HepG2 (cell line): ENCODE results near the gene MRPL34. TPM values are rescaled to one million over a fixed set of nuclear protein-coding genes. Genes with fewer than 3 reads are reported as not detected.

Source experiments
- CHD2 ChIP-seq: IDR thresholded peaks from 2 replicates; pipeline ENCODE4 v1.6.1; 2011; ENCODE audit warnings: low read depth, low read length, improper control_type of control experiment
- FLYWCH1 ChIP-seq: sonication (generic); formaldehyde crosslinking; IDR thresholded peaks from 2 replicates; pipeline ENCODE4 v1.8.1; 2023; ENCODE audit warnings: mild to moderate bottlenecking, missing genetic modification reagents
- FOXA1 ChIP-seq, 2 experiments: fragments of 450-650 bp in 1 of 2; sonication (generic) in 1 of 2; formaldehyde crosslinking in 1 of 2; IDR thresholded peaks; 2 replicates each; pipeline versions ENCODE4 v1.4.0 to v1.6.1; 2016 to 2020; ENCODE audit warnings: missing genetic modification reagents in 1 of 2
- HNRNPLL ChIP-seq: fragments of 200-400 bp; formaldehyde crosslinking; IDR thresholded peaks from 2 replicates; pipeline ENCODE4 v1.6.1; 2017; ENCODE audit warnings: mild to moderate bottlenecking, low read depth, low read length; ENCODE audit not compliant: poor library complexity, severe bottlenecking
- IKZF1 ChIP-seq: fragments of 450-650 bp; IDR thresholded peaks from 2 replicates; pipeline ENCODE4 v1.7.1; 2016
- JUND ChIP-seq: sonication (generic); formaldehyde crosslinking; IDR thresholded peaks from 2 replicates; pipeline ENCODE4 v1.8.0; 2022; ENCODE audit warnings: mild to moderate bottlenecking, missing genetic modification reagents
- KAT2B ChIP-seq: fragments of 150-350 bp; IDR thresholded peaks from 2 replicates; pipeline ENCODE4 v1.6.1; 2014; ENCODE audit warnings: low read depth, low read length, borderline replicate concordance
- KDM1A ChIP-seq: IDR thresholded peaks from 2 replicates; pipeline ENCODE4 v1.6.1; 2016; ENCODE audit warnings: missing compliant biosample characterization
- MAFK ChIP-seq, 2 experiments: IDR thresholded peaks in 1 of 2; conservative IDR thresholded peaks in 1 of 2; 2 replicates each; pipeline ENCODE4 v1.6.1; 2011; ENCODE audit warnings: improper control_type of control experiment in 2 of 2, low read length in 2 of 2
- MLLT10 ChIP-seq: sonication (generic); formaldehyde crosslinking; IDR thresholded peaks from 2 replicates; pipeline ENCODE4 v1.4.0; 2020; ENCODE audit warnings: missing genetic modification reagents
- MXD4 ChIP-seq: IDR thresholded peaks from 2 replicates; pipeline ENCODE4 v1.6.1; 2016; ENCODE audit warnings: mild to moderate bottlenecking, missing biosample characterization, missing genetic modification reagents
- NFE2 ChIP-seq: sonication (generic); formaldehyde crosslinking; IDR thresholded peaks from 2 replicates; pipeline ENCODE4 v1.4.0; 2020; ENCODE audit warnings: missing genetic modification reagents
- NR0B2 ChIP-seq: sonication (generic); formaldehyde crosslinking; IDR thresholded peaks from 2 replicates; pipeline ENCODE4 v1.4.0; 2020; ENCODE audit warnings: mild to moderate bottlenecking, missing genetic modification reagents
- PATZ1 ChIP-seq: sonication (generic); formaldehyde crosslinking; IDR thresholded peaks from 2 replicates; pipeline ENCODE4 v1.4.0; 2020; ENCODE audit warnings: missing genetic modification reagents
- PAWR ChIP-seq: sonication (generic); formaldehyde crosslinking; IDR thresholded peaks from 2 replicates; pipeline ENCODE4 v1.4.0; 2020; ENCODE audit warnings: missing genetic modification reagents, mild to moderate bottlenecking, borderline replicate concordance
- RNF2 ChIP-seq: fragments of 450-650 bp; conservative IDR thresholded peaks from 2 replicates; pipeline ENCODE4 v1.6.1; 2016; ENCODE audit warnings: low read depth
- RORA ChIP-seq: sonication (generic); formaldehyde crosslinking; IDR thresholded peaks from 2 replicates; pipeline ENCODE4 v1.5.0; 2020; ENCODE audit warnings: mild to moderate bottlenecking, missing genetic modification reagents, moderate library complexity
- TBP ChIP-seq: sonication (generic); formaldehyde crosslinking; IDR thresholded peaks from 2 replicates; pipeline ENCODE4 v1.5.0; 2020; ENCODE audit warnings: missing genetic modification reagents
- ZFYVE20 ChIP-seq: sonication (generic); formaldehyde crosslinking; IDR thresholded peaks from 2 replicates; pipeline ENCODE4 v1.8.0; 2023; ENCODE audit warnings: low read depth, mild to moderate bottlenecking, moderate library complexity, missing genetic modification reagents, borderline replicate concordance
- ZNF12 ChIP-seq: sonication (generic); formaldehyde crosslinking; IDR thresholded peaks from 2 replicates; pipeline ENCODE4 v1.5.0; 2020; ENCODE audit warnings: missing genetic modification reagents
- ZNF335 ChIP-seq: sonication (generic); formaldehyde crosslinking; IDR thresholded peaks from 2 replicates; pipeline ENCODE4 v1.4.0; 2020; ENCODE audit warnings: missing genetic modification reagents
- ZNF33B ChIP-seq: sonication (generic); formaldehyde crosslinking; IDR thresholded peaks from 2 replicates; pipeline ENCODE4 v1.5.1; 2020; ENCODE audit warnings: mild to moderate bottlenecking, missing genetic modification reagents
- ZNF552 ChIP-seq: sonication (generic); formaldehyde crosslinking; IDR thresholded peaks from 2 replicates; pipeline ENCODE4 v1.9.0; 2022; ENCODE audit warnings: missing genetic modification reagents, mild to moderate bottlenecking, borderline replicate concordance
- ZNF670 ChIP-seq: sonication (generic); formaldehyde crosslinking; IDR thresholded peaks from 2 replicates; pipeline ENCODE4 v1.8.0; 2022; ENCODE audit warnings: mild to moderate bottlenecking, missing genetic modification reagents, borderline replicate concordance
- ZNF740 ChIP-seq: sonication (generic); formaldehyde crosslinking; IDR thresholded peaks from 2 replicates; pipeline ENCODE4 v1.4.0; 2020; ENCODE audit warnings: missing genetic modification reagents
- ZSCAN21 ChIP-seq: sonication (generic); formaldehyde crosslinking; IDR thresholded peaks from 2 replicates; pipeline ENCODE4 v1.8.0; 2022; ENCODE audit warnings: mild to moderate bottlenecking, missing genetic modification reagents, moderate library complexity, borderline replicate concordance
- ZXDC ChIP-seq: sonication (generic); formaldehyde crosslinking; IDR thresholded peaks from 2 replicates; pipeline ENCODE4 v1.5.0; 2020; ENCODE audit warnings: mild to moderate bottlenecking, missing genetic modification reagents
- polyA plus RNA-seq, 8 experiments: library from polyadenylated mRNA; depleted of rRNA in 3 of 8; stranded (reverse) in 7 of 8; unstranded in 1 of 8; fragments of >200 nt; fragmentation: Illumina TruSeq in 4 of 8; extraction: Trizol in 4 of 8; gene quantifications; 2 replicates each; pipeline versions ENCODE4 v1.2.1 to v1.2.3, GENCODE V29; 2011 to 2016; ENCODE audit warnings: low read depth in 4 of 8, missing spikeins in 1 of 8, mixed read lengths in 1 of 8; ENCODE audit not compliant: insufficient read depth in 1 of 8
- total RNA-seq, 5 experiments: library from RNA; depleted of rRNA; stranded (reverse); fragments of >200 nt; fragmentation: Illumina TruSeq; extraction: Trizol; gene quantifications; 2 replicates each; pipeline ENCODE4 v1.2.3, GENCODE V29; 2016; ENCODE audit warnings: low read depth in 1 of 5

Gene MRPL34
- total and polyA plus RNA-seq, 2 of the 13 experiments (the other 11 are each of a cell fraction or from before 2014, with no cell fraction given), result 74.0 to 77.3 TPM

GRCh38 chr19:17309198-17309964 is 3.7 kb downstream of the MRPL34 start, which contains the start of gene DDA1 (continued):
- TF ChIP-seq RORA (CRISPR knock-in tag), result no peak
- TF ChIP-seq ZFYVE20, result no peak
- TF ChIP-seq PAWR, result no peak
- peak; percentile 79 for TF ChIP-seq CHD2
- no peak for TF ChIP-seq ZNF552 (CRISPR knock-in tag)
- TF ChIP-seq NFE2, result no peak
- TF ChIP-seq PATZ1 (CRISPR knock-in tag), result peak; percentile 36; the same call in 1 of the 2 replicates
- TF ChIP-seq ZXDC (CRISPR knock-in tag), result no peak
- no peak for TF ChIP-seq FLYWCH1
- no peak for TF ChIP-seq TBP
- no peak for TF ChIP-seq MLLT10
- no peak for TF ChIP-seq NR0B2
- TF ChIP-seq ZSCAN21 (CRISPR knock-in tag), result peak; percentile 76; the same call in 1 of the 2 replicates
- TF ChIP-seq JUND (CRISPR knock-in tag), result no peak
- peak; percentile 63; the same call in 1 of the 2 replicates for TF ChIP-seq ZNF33B (CRISPR knock-in tag)
- no peak for TF ChIP-seq MAFK (conservative IDR thresholded peaks at IDR 0.05 in 1 of 2, IDR thresholded peaks at IDR 0.05 in 1 of 2; ENCODE audit: low read length in 2 of 2)
- TF ChIP-seq KDM1A (CRISPR knock-in tag), result no peak
- no peak for TF ChIP-seq FOXA1 (IDR thresholded peaks at IDR 0.05)
- no peak for TF ChIP-seq FOXA1 (CRISPR knock-in tag; IDR thresholded peaks at IDR 0.05)
- no peak for TF ChIP-seq IKZF1
- TF ChIP-seq KAT2B, result no peak
- TF ChIP-seq ZNF12, result no peak
- no peak for TF ChIP-seq RNF2
- TF ChIP-seq ZNF670, result no peak
- TF ChIP-seq ZNF740 (CRISPR knock-in tag), result no peak
- TF ChIP-seq MXD4 (CRISPR knock-in tag), result no peak
- TF ChIP-seq HNRNPLL, result peak; percentile 7
- no peak for TF ChIP-seq ZNF335 (CRISPR knock-in tag)
